ENCODE data around the gene TMEM37. TPM values are rescaled to one million over a fixed set of nuclear protein-coding genes. Genes with fewer than 3 reads are reported as not detected.

Gene TMEM37
- total and polyA plus RNA-seq, 9 of the 15 experiments (the other 6 are each of a cell fraction or from before 2014, with no cell fraction given) = 0.03 to 0.64 (median 0.31) TPM; not detected in 1

GRCh38 chr2:119422360-119423107 is 9.1 kb upstream of the TMEM37 start:
- H3K27me3 ChIP-seq (ENCODE audit: control insufficient read depth in 2 of 2, insufficient read depth in 2 of 2, low read length in 2 of 2) = peaks cover 16 to 32% of the 10 kb centered on the region in 2 experiments; a peak in 4 of 5 replicates
- in situ Hi-C loops (cut with MboI) (no loop called here), intact Hi-C loops (cut with micrococcal nuclease) (no loop called here)
- ATAC-seq = no peak
- 0 out of 5 replicates have a peak, but pooled peaks cover 0 to 4% of the 10 kb centered on the region in 2 experiments for H3K4me1 ChIP-seq (replicated peaks in 1 of 2; ENCODE audit: control insufficient read depth in 2 of 2, insufficient read depth in 2 of 2, low read length in 2 of 2)
- no peak overlapping the region for H3K9ac ChIP-seq (ENCODE audit: insufficient read depth in 1 of 2, low read depth in 2 of 2, low read length in 2 of 2)
- H3K9me1 ChIP-seq (ENCODE audit: control insufficient read depth, insufficient read depth, low read length) = no peaks in the 10 kb centered on the region
- POLR2A ChIA-PET = interaction anchor here (1.0 kb wide), 1 partner anchor 9 kb away, joined by 3 read pairs; the partner anchor contains the start of gene TMEM37
- H3K4me2 ChIP-seq (ENCODE audit: insufficient read depth, low read length) = no peak overlapping the region
- no peaks in the 10 kb centered on the region for H3K9me3 ChIP-seq (replicated peaks; ENCODE audit: control insufficient read depth, insufficient read depth, low read depth, low read length)
- no TSS peak for BruUV-seq (replicated peaks)
- CTCF ChIA-PET (ENCODE audit: low intra/inter-chr PET ratio) = no interaction called here
- no peaks in the 10 kb centered on the region for H4K20me1 ChIP-seq (replicated peaks; ENCODE audit: control insufficient read depth, insufficient read depth, low read length)
- no peak overlapping the region for H3K4me3 ChIP-seq
- H3K79me2 ChIP-seq (ENCODE audit: control insufficient read depth, insufficient read depth, low read length) = no peaks in the 10 kb centered on the region
- no peak overlapping the region for H3K27ac ChIP-seq (ENCODE audit: extremely low read depth, low read depth, low read length)
- no peaks in the 10 kb centered on the region for H3K36me3 ChIP-seq (ENCODE audit: control insufficient read depth, insufficient read depth, low read length)
- DNase-seq (ENCODE audit: extremely low read depth in 1 of 4, low spot score in 3 of 4) = no peak
- WGBS (ENCODE audit: insufficient coverage, low coverage, missing lambda C conversion rate) = 6% methylated on average over 7 of the region's 7 CpGs
- no peak for FAIRE-seq
- no peak overlapping the region for H2AFZ ChIP-seq (ENCODE audit: low read depth, low read length)
- TF ChIP-seq MIER1 (IDR thresholded peaks at IDR 0.05; ENCODE audit: low read depth) = no peak
- no peak for TF ChIP-seq ZNF584 (CRISPR knock-in tag; IDR thresholded peaks at IDR 0.05; ENCODE audit: low read depth)
- TF ChIP-seq KAT8 (IDR thresholded peaks at IDR 0.05; ENCODE audit: low read depth) = no peak
- no peak for TF ChIP-seq ZNF639 (CRISPR knock-in tag; conservative IDR thresholded peaks at IDR 0.05 in 1 of 2, IDR thresholded peaks at IDR 0.05 in 1 of 2)
- TF ChIP-seq EZH2 (IDR thresholded peaks at IDR 0.05; ENCODE audit: borderline replicate concordance, low read depth, low read length) = no peak
- TF ChIP-seq ZNF3 (CRISPR knock-in tag; IDR thresholded peaks at IDR 0.05) = no peak
- no peak for TF ChIP-seq KLF16 (IDR thresholded peaks at IDR 0.05)
- no peak for TF ChIP-seq BRCA1 (IDR thresholded peaks at IDR 0.05)
- no peak for TF ChIP-seq BRCA1 (CRISPR knock-in tag; IDR thresholded peaks at IDR 0.05)
- TF ChIP-seq ZNF740 (CRISPR knock-in tag; IDR thresholded peaks at IDR 0.05) = no peak
- TF ChIP-seq ZNF740 (tag; IDR thresholded peaks at IDR 0.05) = no peak
- TF ChIP-seq MTA2 (IDR thresholded peaks at IDR 0.05; ENCODE audit: low read depth) = no peak
- no peak for TF ChIP-seq KAT2B (IDR thresholded peaks at IDR 0.05; ENCODE audit: low read depth, low read length)
- no peak for TF ChIP-seq ZNF696 (CRISPR knock-in tag; conservative IDR thresholded peaks at IDR 0.05)
- TF ChIP-seq MXD1 (CRISPR knock-in tag; IDR thresholded peaks at IDR 0.05; ENCODE audit: borderline replicate concordance, poor library complexity, severe bottlenecking) = no peak
- TF ChIP-seq ADNP (tag; IDR thresholded peaks at IDR 0.05) = no peak
- no peak for TF ChIP-seq FUS (optimal IDR thresholded peaks at IDR 0.05; ENCODE audit: low read depth, low read length)
- TF ChIP-seq RUNX1 (IDR thresholded peaks at IDR 0.05; ENCODE audit: low read depth) = no peak
- TF ChIP-seq PURB (CRISPR knock-in tag; IDR thresholded peaks at IDR 0.05; ENCODE audit: low read depth) = no peak
- no peak for TF ChIP-seq TCF3 (CRISPR knock-in tag; IDR thresholded peaks at IDR 0.05)

All from K562 (cell line).